ENCODE results near the gene PTPRF.

PTPRF gene

DNA sequence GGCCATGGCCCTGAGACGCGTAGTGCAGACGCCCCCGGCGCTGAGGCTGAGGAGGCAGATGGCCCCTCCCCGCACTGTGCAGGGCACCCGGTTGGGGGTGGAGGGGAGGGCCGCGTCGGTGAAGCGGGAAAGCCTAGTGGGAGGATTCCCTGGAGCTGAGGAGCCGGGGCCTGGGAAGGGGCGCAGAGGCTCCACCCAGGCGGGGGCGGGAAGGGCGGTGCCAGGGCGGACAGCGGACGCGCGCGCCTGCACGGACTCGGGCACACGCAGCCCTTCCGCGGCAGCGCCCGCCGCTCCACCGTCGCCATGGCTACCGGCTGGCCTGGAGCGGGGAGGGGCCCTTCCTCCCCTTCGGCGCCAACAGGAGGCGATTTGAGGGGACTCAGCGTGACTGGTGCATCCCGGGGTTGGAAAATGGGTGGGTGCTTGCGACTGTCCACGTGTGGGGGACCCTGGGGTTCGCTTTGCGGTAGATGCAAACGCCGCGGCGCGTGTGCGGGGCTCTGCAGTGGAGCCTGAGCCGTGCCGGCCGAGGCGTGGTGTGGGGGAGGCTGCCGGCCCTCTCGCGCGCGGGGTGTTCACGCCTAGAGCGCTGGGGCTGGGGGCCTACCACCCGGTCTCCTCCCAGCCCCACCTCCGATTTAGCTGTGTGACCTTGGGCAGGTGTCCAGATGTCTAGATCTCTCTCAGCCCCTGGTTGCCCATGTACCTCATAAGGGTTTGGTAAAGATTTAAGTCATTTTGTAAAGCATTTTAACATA, 35.1 kb downstream of the PTPRF start:
- TF ChIP-seq, protein P1, sequence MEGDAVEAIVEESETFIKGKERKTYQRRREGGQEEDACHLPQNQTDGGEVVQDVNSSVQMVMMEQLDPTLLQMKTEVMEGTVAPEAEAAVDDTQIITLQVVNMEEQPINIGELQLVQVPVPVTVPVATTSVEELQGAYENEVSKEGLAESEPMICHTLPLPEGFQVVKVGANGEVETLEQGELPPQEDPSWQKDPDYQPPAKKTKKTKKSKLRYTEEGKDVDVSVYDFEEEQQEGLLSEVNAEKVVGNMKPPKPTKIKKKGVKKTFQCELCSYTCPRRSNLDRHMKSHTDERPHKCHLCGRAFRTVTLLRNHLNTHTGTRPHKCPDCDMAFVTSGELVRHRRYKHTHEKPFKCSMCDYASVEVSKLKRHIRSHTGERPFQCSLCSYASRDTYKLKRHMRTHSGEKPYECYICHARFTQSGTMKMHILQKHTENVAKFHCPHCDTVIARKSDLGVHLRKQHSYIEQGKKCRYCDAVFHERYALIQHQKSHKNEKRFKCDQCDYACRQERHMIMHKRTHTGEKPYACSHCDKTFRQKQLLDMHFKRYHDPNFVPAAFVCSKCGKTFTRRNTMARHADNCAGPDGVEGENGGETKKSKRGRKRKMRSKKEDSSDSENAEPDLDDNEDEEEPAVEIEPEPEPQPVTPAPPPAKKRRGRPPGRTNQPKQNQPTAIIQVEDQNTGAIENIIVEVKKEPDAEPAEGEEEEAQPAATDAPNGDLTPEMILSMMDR (IDR thresholded peaks at IDR 0.05; ENCODE audit: extremely low read depth, missing control alignments) = no peak

DNA sequence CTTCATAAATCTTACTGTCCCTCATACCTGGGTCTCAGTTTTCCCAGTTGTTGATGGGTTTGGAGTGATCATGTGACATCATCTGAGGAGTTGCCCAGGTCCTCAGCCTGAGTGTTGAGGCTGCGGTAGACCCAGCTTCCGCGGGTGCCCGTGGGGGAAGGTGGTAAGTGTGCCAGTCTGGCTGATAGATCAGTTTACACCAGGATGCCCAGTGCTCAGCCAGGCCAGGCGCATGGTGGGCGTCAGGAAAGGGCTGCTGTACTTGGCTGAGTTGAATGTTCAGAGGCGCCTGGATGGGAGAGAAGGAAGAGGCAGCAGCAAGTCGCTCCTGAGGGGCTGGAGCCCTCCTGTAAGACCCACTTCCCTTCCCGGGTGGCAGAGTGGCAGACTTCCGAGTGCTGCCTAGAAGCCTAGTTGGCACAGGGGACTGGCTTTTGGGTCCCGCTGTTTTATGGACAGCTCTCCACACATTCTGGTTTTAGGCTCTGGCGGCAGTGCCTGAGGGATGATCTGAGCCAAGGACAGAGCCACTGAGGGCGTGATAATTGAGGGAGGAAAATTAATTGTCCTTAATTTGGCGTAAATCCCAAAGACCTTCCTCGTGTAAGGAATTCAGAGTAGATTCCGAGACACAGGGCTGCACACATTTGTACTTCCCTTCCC, 35.8 kb downstream of the PTPRF start:
- TF ChIP-seq, protein P1 (IDR thresholded peaks at IDR 0.05; ENCODE audit: extremely low read depth, missing control alignments) = no peak
- no peak for DNase-seq (ENCODE audit: low spot score)

More for the DNA sequence above, 35.1 kb downstream of the PTPRF start:
- DNase-seq (ENCODE audit: low spot score) = peak; percentile 88

DNA sequence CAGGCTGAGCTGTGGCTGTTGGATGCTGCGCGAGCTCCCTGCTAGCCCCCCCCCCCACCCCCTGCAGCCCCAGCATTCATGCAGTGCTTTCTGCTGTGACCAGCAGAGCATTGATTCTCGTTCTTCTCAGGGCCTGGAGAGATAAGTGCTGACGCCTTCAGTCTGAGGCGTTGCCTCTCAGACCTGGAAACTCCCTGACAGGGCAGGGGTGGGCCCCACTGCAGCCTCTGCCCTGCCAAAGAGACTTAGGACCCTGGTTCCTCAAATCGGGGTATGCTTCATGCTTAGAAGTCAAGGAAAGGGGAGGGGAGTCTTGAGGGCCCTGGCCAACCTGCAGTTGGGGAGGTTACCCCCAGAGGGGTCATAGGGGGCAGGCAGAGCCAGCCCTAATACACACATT, 38.5 kb downstream of the PTPRF start:
- peak; percentile 81 for DNase-seq (ENCODE audit: low spot score)
- TF ChIP-seq, protein P1 (IDR thresholded peaks at IDR 0.05; ENCODE audit: extremely low read depth, missing control alignments) = no peak

DNA sequence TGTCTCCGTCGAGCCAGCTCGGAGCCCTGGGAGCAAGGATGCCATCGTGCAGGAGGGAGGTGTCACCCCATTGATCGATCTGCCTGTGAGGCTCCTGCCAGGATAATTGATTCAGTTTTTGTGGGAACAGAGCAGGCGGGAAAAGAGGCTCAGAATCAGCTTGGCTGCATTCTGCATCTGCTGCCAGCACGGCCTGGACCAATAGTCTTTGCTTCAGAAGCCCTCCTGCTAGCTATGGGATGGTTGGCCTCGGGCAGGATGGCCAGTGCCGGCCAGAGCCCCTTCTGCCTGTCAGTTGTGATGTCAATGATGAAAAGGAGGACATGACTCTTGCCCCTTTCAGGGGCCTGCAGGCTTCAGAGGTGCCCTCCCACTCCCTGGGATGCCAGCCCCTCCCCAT, 39.6 kb downstream of the PTPRF start:
- TF ChIP-seq, protein P1 (IDR thresholded peaks at IDR 0.05; ENCODE audit: extremely low read depth, missing control alignments) = no peak
- DNase-seq (ENCODE audit: low spot score) = no peak

DNA sequence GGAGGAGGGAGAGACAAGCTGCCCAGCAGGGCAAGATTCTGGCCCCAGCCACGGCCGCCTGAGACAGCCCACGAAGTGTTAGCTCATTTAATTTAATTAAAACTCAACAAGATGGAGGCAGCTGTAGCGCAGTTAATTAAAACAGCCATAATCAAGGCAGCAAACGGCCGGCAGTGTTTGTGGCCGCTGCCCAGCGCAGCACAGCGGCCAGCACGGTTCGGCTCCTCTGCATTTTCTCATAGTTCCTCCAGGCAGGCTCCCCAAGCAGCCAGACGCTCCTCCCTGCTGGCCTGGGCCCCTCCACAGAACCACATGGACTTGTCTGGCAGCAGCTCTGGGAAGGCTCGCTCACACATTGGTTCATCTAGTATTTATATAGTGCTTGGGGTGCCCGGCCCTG, 40.0 kb downstream of the PTPRF start:
- TF ChIP-seq, protein P1 (IDR thresholded peaks at IDR 0.05; ENCODE audit: extremely low read depth, missing control alignments) = no peak
- no peak for DNase-seq (ENCODE audit: low spot score)

DNA sequence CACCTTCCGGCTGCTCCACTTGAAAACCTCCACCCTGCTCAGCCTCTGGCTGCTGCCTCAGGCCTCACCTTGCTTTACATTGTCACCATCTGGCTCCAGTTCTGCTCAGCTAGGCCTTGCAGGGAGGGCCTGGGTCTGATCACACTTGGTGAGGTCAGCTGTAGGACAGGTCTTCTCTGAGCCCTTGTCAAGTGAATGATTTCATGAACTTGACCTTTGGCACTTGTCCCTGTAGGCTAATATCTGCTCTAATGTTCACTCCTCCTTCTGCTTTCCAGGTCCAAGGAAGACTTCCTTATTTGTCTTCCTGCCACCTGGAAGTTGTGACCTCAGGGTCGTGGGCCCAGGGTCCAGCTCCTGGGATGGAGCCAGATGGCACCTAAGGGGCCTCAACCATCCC, 41.4 kb downstream of the PTPRF start:
- no peak for DNase-seq (ENCODE audit: low spot score)
- TF ChIP-seq, protein P1 (IDR thresholded peaks at IDR 0.05; ENCODE audit: extremely low read depth, missing control alignments) = no peak

DNA sequence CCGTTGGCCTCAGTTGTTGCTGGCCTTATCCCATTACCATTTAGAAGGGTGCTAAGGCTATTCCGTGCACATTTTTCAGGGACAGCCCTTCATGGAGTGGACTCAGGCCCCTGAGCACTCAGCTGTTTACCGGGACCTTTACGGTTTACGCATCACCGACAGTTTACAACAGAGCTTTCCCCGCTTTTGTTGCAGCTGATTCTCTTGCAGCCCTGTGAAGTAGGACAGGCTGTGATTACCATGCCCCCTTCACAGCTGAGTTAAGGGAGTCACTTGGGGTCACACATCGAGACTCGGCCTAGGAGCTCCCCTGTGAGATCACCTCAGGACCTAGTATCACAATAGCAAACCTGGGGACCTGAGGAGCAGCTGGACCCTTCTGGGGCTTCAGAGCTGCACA, 41.9 kb downstream of the PTPRF start:
- TF ChIP-seq, protein P1 (IDR thresholded peaks at IDR 0.05; ENCODE audit: extremely low read depth, missing control alignments) = no peak
- no peak for DNase-seq (ENCODE audit: low spot score)

All from GM20000 (cell line).